Muscle layer of colon (tissue), 2 donors: ENCODE results near the gene ANXA6.
A peak's percentile ranks its signal among the peaks of the same experiment; 100 is the strongest.

Experiments
- H3K27ac ChIP-seq: one replicate; pipeline ENCODE4 v1.7.0; 2013; ENCODE audit warnings: low read depth, mild to moderate bottlenecking, low read length, moderate library complexity
- H3K27me3 ChIP-seq, 2 donors: one replicate each; pipeline ENCODE4 v1.7.0; 2013; ENCODE audit warnings: low read length in 2 of 2, mild to moderate bottlenecking in 2 of 2; ENCODE audit not compliant: insufficient read depth in 2 of 2, control insufficient read depth in 1 of 2
- H3K36me3 ChIP-seq: one replicate; pipeline ENCODE4 v1.7.0; 2013; ENCODE audit warnings: mild to moderate bottlenecking, low read length; ENCODE audit not compliant: insufficient read depth
- H3K4me1 ChIP-seq: one replicate; pipeline ENCODE4 v1.7.0; 2013; ENCODE audit warnings: mild to moderate bottlenecking, low read length; ENCODE audit not compliant: insufficient read depth
- H3K4me3 ChIP-seq, 2 donors: one replicate each; pipeline ENCODE4 v1.7.0; 2013; ENCODE audit warnings: low read length in 2 of 2, low read depth in 1 of 2, mild to moderate bottlenecking in 1 of 2, moderate library complexity in 1 of 2
- H3K9ac ChIP-seq: one replicate; pipeline ENCODE4 v1.7.0; 2013; ENCODE audit warnings: low read length
- H3K9me3 ChIP-seq: one replicate; pipeline ENCODE4 v1.7.0; 2013; ENCODE audit warnings: mild to moderate bottlenecking, low read length
- donor health status: abdominal sarcoma.
- donor health status: Adenocarcinoma of cecum.

ANXA6 gene

DNA sequence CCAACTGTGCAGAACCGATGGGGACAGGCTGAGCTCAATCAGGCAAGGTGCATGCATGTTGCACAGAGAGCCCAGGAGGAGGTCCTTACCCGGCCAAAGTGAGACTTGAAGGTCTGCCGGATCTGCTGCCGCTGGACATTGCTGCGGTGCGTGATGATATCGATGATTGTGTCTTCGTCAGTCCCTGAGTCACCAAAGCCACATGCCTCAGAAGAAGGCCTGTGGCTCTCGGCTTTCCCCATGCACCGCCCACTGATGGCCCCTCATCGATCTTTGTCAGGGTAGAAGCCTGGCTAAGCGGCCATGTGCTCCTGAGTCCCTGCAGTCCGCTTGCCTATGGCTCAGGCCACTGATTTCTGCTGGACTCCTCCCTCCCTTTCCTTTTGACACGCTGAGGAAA, 34.8 kb downstream of the ANXA6 start:
- Histone ChIP-seq H3K4me1 (peaks cover 21% of the 10 kb centered on the region), H3K36me3 (peaks cover 85% of the 10 kb centered on the region), H3K9me3 (no peaks in the 10 kb centered on the region), H3K9ac (no peak overlapping the region), H3K27ac (no peak overlapping the region), H3K4me3 (no peak overlapping the region), H3K27me3 (no peaks in the 10 kb centered on the region)

DNA sequence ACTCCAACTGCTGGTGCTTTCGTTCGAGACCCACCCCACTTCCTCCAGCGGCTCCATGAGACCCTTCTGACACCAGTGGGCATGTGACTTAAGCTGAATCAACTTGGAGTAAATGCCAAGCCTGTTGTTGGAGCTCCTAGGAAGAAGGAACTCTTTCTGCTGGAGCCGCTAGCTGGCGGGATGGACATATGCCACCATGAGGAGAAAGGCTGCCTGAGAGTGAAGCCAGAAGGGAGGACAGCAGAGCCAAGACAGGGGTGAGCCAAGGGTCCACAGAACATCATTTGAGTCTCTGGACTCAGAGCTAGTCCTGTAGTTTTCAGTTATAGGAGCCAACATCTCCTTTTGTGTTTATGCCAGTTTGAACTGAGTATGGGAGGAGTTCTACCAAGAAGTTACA, 35.9 kb downstream of the ANXA6 start:
- Histone ChIP-seq H3K27me3 (no peaks in the 10 kb centered on the region), H3K9me3 (no peaks in the 10 kb centered on the region), H3K4me1 (peaks cover 21% of the 10 kb centered on the region), H3K27ac (no peak overlapping the region), H3K36me3 (peaks cover 86% of the 10 kb centered on the region), H3K9ac (no peak overlapping the region), H3K4me3 (no peak overlapping the region)

DNA sequence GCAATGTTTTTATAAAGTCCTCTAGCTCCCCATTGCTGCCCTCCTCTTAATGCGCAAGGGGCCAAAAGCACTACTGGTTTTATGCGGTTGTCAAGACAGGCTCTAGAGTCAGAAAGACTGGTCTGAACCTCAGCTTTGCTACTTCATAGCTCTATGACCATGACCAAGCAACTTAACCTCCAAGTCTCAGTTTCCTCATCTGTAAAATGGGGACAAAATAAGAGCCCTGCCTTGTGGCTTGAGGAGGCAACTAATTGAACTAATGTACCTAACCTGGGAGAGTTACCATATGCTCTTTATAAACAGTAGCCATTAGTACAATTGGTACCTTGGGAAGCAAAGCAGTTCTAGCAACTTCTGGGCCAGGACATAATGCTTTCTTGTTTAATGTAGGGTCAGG, 36.5 kb downstream of the ANXA6 start:
- Histone ChIP-seq H3K36me3 (peaks cover 87% of the 10 kb centered on the region), H3K27ac (no peak overlapping the region), H3K4me1 (peaks cover 17% of the 10 kb centered on the region)

GRCh38 chr5:151118913-151119575, 38.5 kb downstream of the ANXA6 start:
- peaks cover 78% of the 10 kb centered on the region for H3K36me3 ChIP-seq
- no peak overlapping the region for H3K9ac ChIP-seq
- no peak overlapping the region for H3K4me3 ChIP-seq
- H3K9me3 ChIP-seq: no peaks in the 10 kb centered on the region
- H3K27ac ChIP-seq: no peak overlapping the region
- no peaks in the 10 kb centered on the region for H3K27me3 ChIP-seq
- H3K4me1 ChIP-seq: peaks cover 8% of the 10 kb centered on the region

More for the DNA sequence above, 36.5 kb downstream of the ANXA6 start:
- H3K4me3 ChIP-seq: no peak overlapping the region
- H3K9me3 ChIP-seq: no peaks in the 10 kb centered on the region
- H3K27me3 ChIP-seq: no peaks in the 10 kb centered on the region
- H3K9ac ChIP-seq: no peak overlapping the region

- peaks cover 65% of the 10 kb centered on the region for H3K36me3 ChIP-seq
- no peak overlapping the region for H3K4me3 ChIP-seq
- no peak overlapping the region for H3K9ac ChIP-seq
Observed at GRCh38 chr5:151115272-151115905, 42.2 kb downstream of the ANXA6 start.

GRCh38 chr5:151113651-151114050, 43.9 kb downstream of the ANXA6 start:
- Histone ChIP-seq H3K36me3 (peaks cover 64% of the 10 kb centered on the region), H3K27ac (no peak overlapping the region), H3K27me3 (no peaks in the 10 kb centered on the region), H3K9me3 (no peaks in the 10 kb centered on the region), H3K4me3 (no peak overlapping the region), H3K9ac (no peak overlapping the region), H3K4me1 (peaks cover 8% of the 10 kb centered on the region)

More at GRCh38 chr5:151115272-151115905, 42.2 kb downstream of the ANXA6 start:
- H3K4me1 ChIP-seq: no peaks in the 10 kb centered on the region
- H3K27ac ChIP-seq: no peak overlapping the region
- no peaks in the 10 kb centered on the region for H3K27me3 ChIP-seq
- H3K9me3 ChIP-seq: no peaks in the 10 kb centered on the region

GRCh38 chr5:151110992-151111391, 46.6 kb downstream of the ANXA6 start:
- Histone ChIP-seq H3K27me3 (no peaks in the 10 kb centered on the region), H3K36me3 (peaks cover 66% of the 10 kb centered on the region), H3K9me3 (no peaks in the 10 kb centered on the region), H3K9ac (no peak overlapping the region), H3K4me3 (no peak overlapping the region), H3K4me1 (peaks cover 26% of the 10 kb centered on the region), H3K27ac (no peak overlapping the region)

DNA sequence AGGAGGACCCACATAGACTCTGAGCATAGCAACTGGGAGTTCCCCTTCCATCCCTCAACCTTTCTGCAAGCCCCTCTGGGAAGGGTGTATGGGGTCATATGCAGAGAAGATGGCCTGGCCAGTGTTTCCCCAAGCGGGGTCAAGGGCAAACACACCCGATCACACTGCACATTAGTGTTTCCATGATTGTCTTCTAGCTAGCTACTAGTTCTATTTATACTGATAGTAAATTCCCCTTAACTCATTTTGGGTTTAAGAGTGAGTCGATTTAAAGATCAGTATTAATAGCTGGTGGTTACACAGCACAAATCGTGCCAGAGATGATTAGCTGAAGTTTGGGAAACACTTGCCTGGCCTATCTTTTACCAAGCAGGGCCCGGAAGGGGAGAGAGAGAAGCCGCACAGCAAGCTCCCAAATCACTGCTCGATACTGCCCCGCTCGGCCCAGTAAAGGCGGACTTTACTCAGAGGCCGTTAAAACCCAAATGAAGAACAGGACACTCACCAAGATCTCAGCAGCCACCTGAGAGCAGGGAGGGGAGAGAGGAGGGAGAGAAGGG, 47.4 kb downstream of the ANXA6 start:
- no peaks in the 10 kb centered on the region for H3K9me3 ChIP-seq
- H3K4me1 ChIP-seq: peaks cover 34% of the 10 kb centered on the region
- H3K4me3 ChIP-seq: no peak overlapping the region
- no peak overlapping the region for H3K9ac ChIP-seq
- peak overlapping the region; percentile 7 for H3K27ac ChIP-seq
- peaks cover 60% of the 10 kb centered on the region for H3K36me3 ChIP-seq
- H3K27me3 ChIP-seq: no peaks in the 10 kb centered on the region

GRCh38 chr5:151108566-151108965, 49.0 kb downstream of the ANXA6 start:
- Histone ChIP-seq H3K4me3 (no peak overlapping the region), H3K36me3 (peaks cover 64% of the 10 kb centered on the region), H3K9me3 (no peaks in the 10 kb centered on the region), H3K27ac (peak overlapping the region; percentile 58), H3K27me3 (no peaks in the 10 kb centered on the region), H3K9ac (no peak overlapping the region), H3K4me1 (peaks cover 49% of the 10 kb centered on the region)

- H3K27ac ChIP-seq: peak overlapping the region; percentile 58
- no peak overlapping the region for H3K9ac ChIP-seq
- H3K4me1 ChIP-seq: peaks cover 52% of the 10 kb centered on the region
- H3K4me3 ChIP-seq: no peak overlapping the region
- peaks cover 66% of the 10 kb centered on the region for H3K36me3 ChIP-seq
- no peaks in the 10 kb centered on the region for H3K9me3 ChIP-seq
- H3K27me3 ChIP-seq: no peaks in the 10 kb centered on the region
Observed at GRCh38 chr5:151107738-151108520, 49.6 kb downstream of the ANXA6 start.

DNA sequence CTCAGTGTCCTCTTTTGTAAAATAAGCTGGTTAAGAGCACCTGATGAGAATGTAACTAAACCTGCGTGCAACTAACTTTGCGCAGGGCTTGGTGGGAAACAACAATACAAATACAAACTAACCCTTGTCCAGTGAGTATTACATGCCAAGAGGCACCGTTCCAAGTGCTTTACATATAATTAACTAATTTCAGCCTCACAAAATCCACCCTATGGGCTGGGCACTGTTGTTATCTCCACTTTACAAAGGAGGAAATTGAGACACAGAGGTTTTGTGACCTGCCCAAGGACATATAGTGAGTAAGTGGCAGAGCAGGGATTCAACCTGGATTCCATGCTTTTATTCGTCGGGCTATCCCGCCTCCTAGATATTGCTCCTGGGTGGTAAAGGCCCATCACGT, 50.5 kb downstream of the ANXA6 start:
- H3K9ac ChIP-seq: no peak overlapping the region
- no peaks in the 10 kb centered on the region for H3K27me3 ChIP-seq
- H3K4me1 ChIP-seq: peaks cover 52% of the 10 kb centered on the region
- no peak overlapping the region for H3K4me3 ChIP-seq
- no peaks in the 10 kb centered on the region for H3K9me3 ChIP-seq
- H3K36me3 ChIP-seq: peaks cover 67% of the 10 kb centered on the region
- peak overlapping the region; percentile 13 for H3K27ac ChIP-seq
